HFF-Myc (cell line): Measurements from ENCODE around the gene PNMA5.
"Not testable (repeated sequence)": the region's sequence is repeated elsewhere in the genome, so short reads cannot be mapped to it uniquely, and the experiment has no call there.

Experiments
- DNase-seq: peaks from one replicate; pipeline ENCODE4 v3.0.0-alpha.2; 2011; ENCODE audit warnings: low read depth; ENCODE audit errors: extremely low read depth
- H3K4me3 ChIP-seq: replicated peaks from 2 replicates; pipeline ENCODE4 v1.5.1; 2011; ENCODE audit warnings: low read depth, mild to moderate bottlenecking, control low read depth, low read length
- CTCF ChIP-seq: IDR thresholded peaks from 2 replicates; pipeline ENCODE4 v1.5.1; 2012; ENCODE audit warnings: mild to moderate bottlenecking, low read depth, low read length, control low read depth; ENCODE audit errors: missing control alignments

Gene PNMA5

GRCh38 chrX:152988536-152989291 lies 5.2 kb downstream of the PNMA5 start:
- H3K4me3 ChIP-seq, result no peak overlapping the region
- DNase-seq, result no peak
- TF ChIP-seq CTCF, result no peak

DNA sequence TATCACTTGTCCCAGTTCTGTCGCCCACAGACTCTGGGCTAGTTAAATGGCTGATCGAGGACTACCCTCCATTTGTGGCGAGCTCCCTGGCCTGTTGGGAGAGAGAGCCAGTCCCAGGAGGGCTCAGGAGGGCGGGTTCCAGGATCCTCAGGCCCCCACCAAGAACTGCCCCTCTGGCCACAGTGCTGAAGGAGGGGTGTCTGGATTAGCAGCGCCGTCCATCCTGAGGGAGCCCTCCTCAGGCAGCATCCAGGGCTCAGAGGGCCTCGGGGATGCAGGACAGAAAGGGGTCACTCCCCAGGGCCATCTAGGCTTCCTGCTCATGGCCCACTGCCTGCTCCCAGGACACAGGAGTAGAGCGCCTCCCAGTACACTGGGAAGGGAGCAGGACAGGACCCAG lies 6.1 kb downstream of the PNMA5 start:
- no peak for DNase-seq
- TF ChIP-seq CTCF, result no peak
- H3K4me3 ChIP-seq, result no peak overlapping the region

DNA sequence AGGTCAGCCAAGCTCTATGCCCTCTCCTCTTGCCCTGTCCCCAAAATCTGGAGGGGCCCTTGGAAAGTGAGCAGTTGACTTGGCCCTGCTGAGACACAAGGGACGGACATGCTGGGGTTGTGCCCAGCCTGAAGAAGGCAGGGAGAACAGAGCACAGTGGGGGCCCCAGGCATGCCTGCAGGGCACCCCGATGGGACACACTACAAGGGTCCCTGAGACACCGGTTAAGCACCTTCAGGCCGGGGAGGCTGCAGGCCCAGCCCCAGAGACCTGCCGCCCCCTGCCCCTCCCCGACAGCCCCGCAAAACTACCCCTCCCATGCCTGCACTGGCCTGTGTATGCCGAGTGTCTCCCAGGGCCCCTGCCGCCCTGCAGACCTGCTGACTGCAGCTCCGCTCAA lies 6.8 kb downstream of the PNMA5 start:
- DNase-seq, H3K4me3 ChIP-seq: not testable (repeated sequence)

- DNase-seq, H3K4me3 ChIP-seq: not testable (repeated sequence)
These were observed 8.5 kb downstream of the PNMA5 start for GRCh38 chrX:152985383-152985782.

- DNase-seq, result no peak
- TF ChIP-seq CTCF, result no peak
- H3K4me3 ChIP-seq, result no peak overlapping the region
These were observed 25.7 kb downstream of the PNMA5 start for GRCh38 chrX:152968193-152968592.

DNA sequence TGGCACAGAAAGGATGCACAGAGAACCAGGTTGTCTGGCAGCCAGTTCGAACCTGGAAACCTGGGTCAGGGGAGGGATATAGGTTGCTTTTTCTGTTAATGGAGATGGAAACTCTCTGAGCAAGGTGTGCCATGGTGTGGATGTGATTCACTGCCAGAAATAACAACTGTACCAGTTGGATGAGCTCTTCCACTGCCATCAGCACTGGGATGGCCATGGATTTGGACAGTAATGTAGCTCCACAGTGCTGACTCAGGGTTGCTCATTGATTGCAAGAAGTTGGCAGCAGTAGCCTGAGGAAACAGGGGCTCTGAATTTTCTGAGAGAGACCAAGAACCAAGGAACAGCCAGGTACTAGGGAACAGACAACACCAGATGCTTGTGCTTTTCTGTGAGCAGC lies 33.8 kb downstream of the PNMA5 start:
- H3K4me3 ChIP-seq, result no peak overlapping the region
- TF ChIP-seq CTCF, result no peak
- DNase-seq, result no peak

DNA sequence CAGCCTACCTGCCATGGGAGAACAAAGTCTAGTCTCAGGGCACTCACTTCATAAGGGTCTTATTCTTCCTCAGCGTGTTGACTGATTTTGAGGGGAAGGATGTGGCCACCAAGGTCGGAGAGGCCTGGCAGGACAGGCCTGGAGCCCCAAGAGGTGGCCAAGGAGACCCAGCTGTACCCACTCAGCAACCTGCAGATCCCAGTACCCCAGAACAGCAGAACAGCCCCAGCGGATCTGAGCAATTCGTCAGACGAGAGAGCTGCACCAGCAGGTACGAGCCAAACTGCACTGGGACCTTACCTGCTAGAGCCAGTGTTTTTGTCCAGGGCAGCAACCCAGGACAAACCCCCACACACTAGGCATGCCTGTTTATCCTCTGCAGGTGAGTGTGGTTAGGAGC lies 34.3 kb downstream of the PNMA5 start:
- TF ChIP-seq CTCF, result no peak
- no peak overlapping the region for H3K4me3 ChIP-seq
- no peak for DNase-seq

- peak overlapping the region; percentile 35 for H3K4me3 ChIP-seq
- peak; percentile 59 for TF ChIP-seq CTCF
- peak; percentile 71 for DNase-seq
These were observed 35.1 kb downstream of the PNMA5 start for GRCh38 chrX:152958524-152959465.
